ENCODE measurements around the gene FASTKD1. TPM values are rescaled to one million over a fixed set of nuclear protein-coding genes. Genes with fewer than 3 reads are reported as not detected.
A peak's percentile ranks its signal among the peaks of the same experiment; 100 is the strongest.
"Not testable (repeated sequence)": the region's sequence is repeated elsewhere in the genome, so short reads cannot be mapped to it uniquely, and the experiment has no call there.

FASTKD1 gene
- total RNA-seq, 4 donors from 2014 or later: 9.4 to 35.9 (median 19.5) TPM

DNA sequence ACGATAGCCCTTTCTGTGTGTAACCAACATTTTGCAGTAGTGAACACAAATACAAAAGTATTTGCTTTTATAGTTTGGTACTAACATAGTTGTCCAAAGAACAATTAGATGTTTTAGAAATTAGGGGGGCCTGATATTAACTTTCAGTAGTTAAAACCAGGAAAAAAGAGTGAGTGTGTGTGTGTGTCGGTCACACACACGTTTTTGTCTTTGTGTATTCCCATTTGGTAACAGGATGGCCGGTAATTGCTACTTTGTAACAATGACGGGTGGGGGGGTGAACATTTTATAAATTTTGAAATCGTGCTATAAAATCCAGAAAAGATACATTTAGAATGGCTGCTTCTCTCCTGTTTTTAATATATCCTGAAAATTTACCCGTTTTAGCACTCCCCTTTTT is 12.0 kb upstream of the FASTKD1 start:
- Histone ChIP-seq H3K27ac (peak overlapping the region in 1 of 2 donors; percentile 95), H3K36me3 (no peaks in the 10 kb centered on the region), H3K4me3 (peak overlapping the region; percentile 69 to 91), H3K27me3 (no peaks in the 10 kb centered on the region), H3K9me3 (no peaks in the 10 kb centered on the region), H3K4me1 (peaks cover 0 to 3% of the 10 kb centered on the region in 2 donors)
- TF ChIP-seq POLR2A (IDR thresholded peaks at IDR 0.05): no peak
- TF ChIP-seq, protein P1, sequence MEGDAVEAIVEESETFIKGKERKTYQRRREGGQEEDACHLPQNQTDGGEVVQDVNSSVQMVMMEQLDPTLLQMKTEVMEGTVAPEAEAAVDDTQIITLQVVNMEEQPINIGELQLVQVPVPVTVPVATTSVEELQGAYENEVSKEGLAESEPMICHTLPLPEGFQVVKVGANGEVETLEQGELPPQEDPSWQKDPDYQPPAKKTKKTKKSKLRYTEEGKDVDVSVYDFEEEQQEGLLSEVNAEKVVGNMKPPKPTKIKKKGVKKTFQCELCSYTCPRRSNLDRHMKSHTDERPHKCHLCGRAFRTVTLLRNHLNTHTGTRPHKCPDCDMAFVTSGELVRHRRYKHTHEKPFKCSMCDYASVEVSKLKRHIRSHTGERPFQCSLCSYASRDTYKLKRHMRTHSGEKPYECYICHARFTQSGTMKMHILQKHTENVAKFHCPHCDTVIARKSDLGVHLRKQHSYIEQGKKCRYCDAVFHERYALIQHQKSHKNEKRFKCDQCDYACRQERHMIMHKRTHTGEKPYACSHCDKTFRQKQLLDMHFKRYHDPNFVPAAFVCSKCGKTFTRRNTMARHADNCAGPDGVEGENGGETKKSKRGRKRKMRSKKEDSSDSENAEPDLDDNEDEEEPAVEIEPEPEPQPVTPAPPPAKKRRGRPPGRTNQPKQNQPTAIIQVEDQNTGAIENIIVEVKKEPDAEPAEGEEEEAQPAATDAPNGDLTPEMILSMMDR (IDR thresholded peaks at IDR 0.05): no peak
- intact Hi-C loops (cut with DNase I; ENCODE audit: low total_unique reads): no loop called here
- DNase-seq: no peak

DNA sequence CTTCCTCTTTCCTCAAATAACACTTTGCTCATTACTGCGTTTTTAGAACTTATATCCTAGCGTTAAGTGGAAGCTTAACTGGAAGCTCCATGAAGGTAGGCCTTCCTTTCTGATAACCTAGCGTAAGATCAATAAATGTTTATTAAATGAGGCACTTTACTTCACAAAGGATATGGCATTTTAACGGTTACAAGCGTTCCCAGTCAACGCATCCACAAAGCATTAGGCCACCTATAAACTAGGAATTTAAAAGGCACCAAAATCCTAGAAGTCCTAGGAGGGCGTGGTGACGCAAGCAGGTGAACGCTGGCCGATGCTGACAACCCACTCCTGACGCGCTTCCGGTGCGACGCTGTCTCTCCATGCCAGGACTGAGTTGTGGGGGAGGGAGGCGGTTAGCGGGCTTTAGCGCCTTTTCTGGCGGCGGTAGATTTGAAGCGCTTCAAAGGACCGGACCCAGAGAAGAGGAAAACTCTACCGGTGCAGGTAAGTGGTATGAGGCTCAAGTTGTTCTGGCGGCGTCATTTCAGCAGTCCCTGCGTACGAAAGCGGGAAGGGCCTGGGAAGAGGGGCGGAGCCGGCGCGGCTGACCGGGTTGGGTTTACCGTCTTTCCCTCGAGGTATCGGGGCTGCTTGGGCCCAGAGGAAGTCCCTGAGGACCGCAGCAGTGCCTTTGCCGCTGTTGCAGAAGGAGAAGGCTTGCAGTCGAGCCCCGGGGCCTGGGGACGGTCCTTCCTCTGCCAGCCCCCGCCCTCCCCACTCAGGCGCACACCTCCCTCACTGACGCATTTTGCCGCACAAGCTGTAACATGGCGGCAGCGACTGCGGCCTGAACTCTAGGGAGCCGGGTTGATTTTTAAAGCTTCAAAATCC is 10.6 kb upstream of the FASTKD1 start, which contains the start of gene PPIG:
TSS of gene PPIG (plus strand) at position 347 of the 873 bp plus-strand sequence. CDS start 19,691 bp downstream, outside the sequence.
- intact Hi-C loops (cut with DNase I; ENCODE audit: low total_unique reads): no loop called here
- Histone ChIP-seq H3K9me3 (no peaks in the 10 kb centered on the region), H3K27me3 (no peaks in the 10 kb centered on the region), H3K27ac (peak within 1 kb of the TSS; percentile 92 to 95), H3K4me3 (peak within 1 kb of the TSS; percentile 69 to 91), H3K4me1 (peaks cover 0 to 3% of the 10 kb centered on the region in 2 donors), H3K36me3 (no peaks in the 10 kb centered on the region)
- TF ChIP-seq POLR2A (IDR thresholded peaks at IDR 0.05): peak; percentile 28 to 69
- TF ChIP-seq, protein P1 (IDR thresholded peaks at IDR 0.05): peak in 1 of 4 experiments; percentile 10
- DNase-seq: peak; percentile 87 to 90

- TF ChIP-seq, protein P1 (IDR thresholded peaks at IDR 0.05): no peak
- no peak for TF ChIP-seq POLR2A (IDR thresholded peaks at IDR 0.05)
- Histone ChIP-seq H3K27me3 (no peaks in the 10 kb centered on the region), H3K9me3 (no peaks in the 10 kb centered on the region), H3K36me3 (no peaks in the 10 kb centered on the region), H3K4me3 (no peak overlapping the region), H3K4me1 (peaks cover 0 to 3% of the 10 kb centered on the region in 2 donors), H3K27ac (peak overlapping the region; percentile 92 to 95)
- intact Hi-C loops (cut with DNase I; ENCODE audit: low total_unique reads): no loop called here
- no peak for DNase-seq
Observed at GRCh38 chr2:169583518-169583917, 9.9 kb upstream of the FASTKD1 start.

DNA sequence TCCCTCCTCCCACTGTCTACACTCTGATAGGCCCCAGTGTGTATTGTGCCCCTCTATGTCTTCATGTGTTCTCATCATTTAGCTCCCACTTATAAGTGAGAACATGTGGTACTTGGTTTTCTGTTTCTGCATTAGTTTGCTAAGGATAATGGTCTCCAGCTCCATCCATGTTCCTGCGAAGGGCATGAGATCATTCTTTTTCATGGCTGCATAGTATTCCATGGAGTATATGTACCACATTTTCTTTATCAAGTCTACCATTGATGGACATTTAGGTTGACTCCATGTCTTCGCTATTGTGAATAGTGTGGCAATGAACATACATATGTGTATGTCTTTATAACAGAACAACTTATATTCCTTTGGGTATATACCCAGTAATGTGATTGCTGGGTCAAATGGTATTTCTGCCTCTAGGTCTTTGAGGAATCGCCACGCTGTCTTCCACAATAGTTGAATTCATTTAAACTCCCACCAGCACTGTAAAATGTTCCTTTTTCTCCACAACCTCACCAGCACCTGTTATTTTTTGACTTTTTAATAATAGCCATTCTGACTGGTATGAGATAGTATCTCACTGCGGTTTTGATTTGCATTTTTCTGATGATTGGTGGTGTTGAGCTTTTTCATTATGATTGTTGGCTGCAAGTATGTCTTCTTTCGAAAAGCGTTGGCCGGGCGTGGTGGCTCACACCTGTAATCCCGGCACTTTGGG is 9.0 kb upstream of the FASTKD1 start:
- intact Hi-C loops (cut with DNase I; ENCODE audit: low total_unique reads); H3K9me3 ChIP-seq; H3K4me3 ChIP-seq; H3K27me3 ChIP-seq; H3K27ac ChIP-seq; H3K4me1 ChIP-seq; DNase-seq; H3K36me3 ChIP-seq: not testable (repeated sequence)

GRCh38 chr2:169579044-169579443 is 5.4 kb upstream of the FASTKD1 start:
- no peak for TF ChIP-seq POLR2A (IDR thresholded peaks at IDR 0.05)
- TF ChIP-seq, protein P1 (IDR thresholded peaks at IDR 0.05): no peak
- H3K36me3 ChIP-seq: no peaks in the 10 kb centered on the region
- intact Hi-C loops (cut with DNase I; ENCODE audit: low total_unique reads): no loop called here
- no peak for DNase-seq
- no peak overlapping the region for H3K27ac ChIP-seq
- no peak overlapping the region for H3K4me3 ChIP-seq
- H3K9me3 ChIP-seq: no peaks in the 10 kb centered on the region
- H3K27me3 ChIP-seq: no peaks in the 10 kb centered on the region
- H3K4me1 ChIP-seq: no peaks in the 10 kb centered on the region

- H3K9me3 ChIP-seq; H3K4me1 ChIP-seq; intact Hi-C loops (cut with DNase I; ENCODE audit: low total_unique reads); DNase-seq; H3K36me3 ChIP-seq; H3K27me3 ChIP-seq; H3K27ac ChIP-seq; H3K4me3 ChIP-seq: not testable (repeated sequence)
Observed at GRCh38 chr2:169575264-169575663, 1.6 kb upstream of the FASTKD1 start.

GRCh38 chr2:169574539-169574938 is 874 bp upstream of the FASTKD1 start:
- H3K4me3 ChIP-seq; H3K9me3 ChIP-seq; H3K36me3 ChIP-seq; DNase-seq; intact Hi-C loops (cut with DNase I; ENCODE audit: low total_unique reads); H3K4me1 ChIP-seq; H3K27me3 ChIP-seq; H3K27ac ChIP-seq: not testable (repeated sequence)
